Measurements from ENCODE around the gene MYH11. TPM values are rescaled to one million over a fixed set of nuclear protein-coding genes. Genes with fewer than 3 reads are reported as not detected.

The MYH11 gene
- total and polyA plus RNA-seq, 10 of the 15 experiments (the other 5 are each of a cell fraction or from before 2014, with no cell fraction given): 0.01 to 1.9 (median 0.13) TPM; not detected in 1

GRCh38 chr16:15751940-15752339 lies 104.9 kb downstream of the MYH11 start:
- FAIRE-seq (no peak), DNase-seq (ENCODE audit: low read depth, low spot score) (no peak), ATAC-seq (no peak)
- Histone ChIP-seq H3K27ac (ENCODE audit: control insufficient read depth, insufficient read depth) (no peak overlapping the region), H4K20me1 (ENCODE audit: control insufficient read depth, insufficient read depth) (no peaks in the 10 kb centered on the region), H2AFZ (ENCODE audit: control insufficient read depth, low read depth, low read length) (no peak overlapping the region), H3K9me3 (replicated peaks; ENCODE audit: control insufficient read depth, insufficient read depth, low read length) (no peaks in the 10 kb centered on the region), H3K4me2 (ENCODE audit: control insufficient read depth, insufficient read depth) (no peak overlapping the region), H3K9ac (ENCODE audit: control insufficient read depth, insufficient read depth, low read length) (no peak overlapping the region), H3K4me1 (ENCODE audit: control insufficient read depth, insufficient read depth, low read length) (no peaks in the 10 kb centered on the region), H3K36me3 (ENCODE audit: control insufficient read depth in 2 of 2, insufficient read depth in 2 of 2, low read length in 1 of 2) (no peaks in the 10 kb centered on the region), H3K4me3 (no peak overlapping the region), H3K27me3 (replicated peaks in 1 of 2; ENCODE audit: control insufficient read depth in 2 of 2, insufficient read depth in 2 of 2, low read length in 1 of 2) (no peaks in the 10 kb centered on the region), H3K79me2 (ENCODE audit: control insufficient read depth, insufficient read depth, low read length) (no peaks in the 10 kb centered on the region)
- intact Hi-C loops (cut with micrococcal nuclease; ENCODE audit: unreplicated experiment) (no loop called here), in situ Hi-C loops (cut with MboI) (no loop called here)
- ChIA-PET POLR2A (no interaction called here), RAD21 (ENCODE audit: unreplicated experiment) (no interaction called here), CTCF (interaction anchor here (0.6 kb wide), 1 partner anchor 390 kb away, joined by 3 read pairs; no protein-coding TSS in a partner anchor), SMC1A (ENCODE audit: uncharacterized antibody, unreplicated experiment) (interaction anchor here (0.6 to 1.5 kb wide), 2 partner anchors 13 to 244 kb away, joined by 3 to 8 read pairs; no protein-coding TSS in a partner anchor)
- BruUV-seq (replicated peaks): no TSS peak
- 47% methylated on average over 7 of the region's 7 CpGs for WGBS (ENCODE audit: insufficient coverage, insufficient replicate concordance, low lambda C conversion rate, missing lambda C conversion rate)
- TF ChIP-seq, protein P1, sequence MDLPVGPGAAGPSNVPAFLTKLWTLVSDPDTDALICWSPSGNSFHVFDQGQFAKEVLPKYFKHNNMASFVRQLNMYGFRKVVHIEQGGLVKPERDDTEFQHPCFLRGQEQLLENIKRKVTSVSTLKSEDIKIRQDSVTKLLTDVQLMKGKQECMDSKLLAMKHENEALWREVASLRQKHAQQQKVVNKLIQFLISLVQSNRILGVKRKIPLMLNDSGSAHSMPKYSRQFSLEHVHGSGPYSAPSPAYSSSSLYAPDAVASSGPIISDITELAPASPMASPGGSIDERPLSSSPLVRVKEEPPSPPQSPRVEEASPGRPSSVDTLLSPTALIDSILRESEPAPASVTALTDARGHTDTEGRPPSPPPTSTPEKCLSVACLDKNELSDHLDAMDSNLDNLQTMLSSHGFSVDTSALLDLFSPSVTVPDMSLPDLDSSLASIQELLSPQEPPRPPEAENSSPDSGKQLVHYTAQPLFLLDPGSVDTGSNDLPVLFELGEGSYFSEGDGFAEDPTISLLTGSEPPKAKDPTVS (IDR thresholded peaks at IDR 0.05; ENCODE audit: low read depth, low read length): no peak
- no peak for TF ChIP-seq SRF (IDR thresholded peaks at IDR 0.05; ENCODE audit: low read depth in 2 of 2, low read length in 2 of 2)
- TF ChIP-seq CHD2 (IDR thresholded peaks at IDR 0.05; ENCODE audit: borderline replicate concordance, low read depth, low read length): no peak
- no peak for TF ChIP-seq POLR2AphosphoS2 (IDR thresholded peaks at IDR 0.05; ENCODE audit: low read depth, low read length)
- TF ChIP-seq ZNF622 (IDR thresholded peaks at IDR 0.05): no peak
- TF ChIP-seq RCOR1 (conservative IDR thresholded peaks at IDR 0.05; ENCODE audit: low read depth, low read length): no peak
- no peak for TF ChIP-seq TAF1 (IDR thresholded peaks at IDR 0.05; ENCODE audit: borderline replicate concordance, low read depth, low read length)
- no peak for TF ChIP-seq IRF3 (IDR thresholded peaks at IDR 0.05)
- no peak for TF ChIP-seq FOS (IDR thresholded peaks at IDR 0.05; ENCODE audit: borderline replicate concordance, extremely low read depth, insufficient read length)
- no peak for TF ChIP-seq NFYB (IDR thresholded peaks at IDR 0.05; ENCODE audit: insufficient read depth, low read depth, low read length)
- no peak for TF ChIP-seq POU2F2 (IDR thresholded peaks at IDR 0.05; ENCODE audit: borderline replicate concordance, low read depth, low read length)
- TF ChIP-seq BMI1 (IDR thresholded peaks at IDR 0.05; ENCODE audit: borderline replicate concordance): no peak
- no peak for TF ChIP-seq NFXL1 (IDR thresholded peaks at IDR 0.05; ENCODE audit: borderline replicate concordance)
- TF ChIP-seq, protein P2, sequence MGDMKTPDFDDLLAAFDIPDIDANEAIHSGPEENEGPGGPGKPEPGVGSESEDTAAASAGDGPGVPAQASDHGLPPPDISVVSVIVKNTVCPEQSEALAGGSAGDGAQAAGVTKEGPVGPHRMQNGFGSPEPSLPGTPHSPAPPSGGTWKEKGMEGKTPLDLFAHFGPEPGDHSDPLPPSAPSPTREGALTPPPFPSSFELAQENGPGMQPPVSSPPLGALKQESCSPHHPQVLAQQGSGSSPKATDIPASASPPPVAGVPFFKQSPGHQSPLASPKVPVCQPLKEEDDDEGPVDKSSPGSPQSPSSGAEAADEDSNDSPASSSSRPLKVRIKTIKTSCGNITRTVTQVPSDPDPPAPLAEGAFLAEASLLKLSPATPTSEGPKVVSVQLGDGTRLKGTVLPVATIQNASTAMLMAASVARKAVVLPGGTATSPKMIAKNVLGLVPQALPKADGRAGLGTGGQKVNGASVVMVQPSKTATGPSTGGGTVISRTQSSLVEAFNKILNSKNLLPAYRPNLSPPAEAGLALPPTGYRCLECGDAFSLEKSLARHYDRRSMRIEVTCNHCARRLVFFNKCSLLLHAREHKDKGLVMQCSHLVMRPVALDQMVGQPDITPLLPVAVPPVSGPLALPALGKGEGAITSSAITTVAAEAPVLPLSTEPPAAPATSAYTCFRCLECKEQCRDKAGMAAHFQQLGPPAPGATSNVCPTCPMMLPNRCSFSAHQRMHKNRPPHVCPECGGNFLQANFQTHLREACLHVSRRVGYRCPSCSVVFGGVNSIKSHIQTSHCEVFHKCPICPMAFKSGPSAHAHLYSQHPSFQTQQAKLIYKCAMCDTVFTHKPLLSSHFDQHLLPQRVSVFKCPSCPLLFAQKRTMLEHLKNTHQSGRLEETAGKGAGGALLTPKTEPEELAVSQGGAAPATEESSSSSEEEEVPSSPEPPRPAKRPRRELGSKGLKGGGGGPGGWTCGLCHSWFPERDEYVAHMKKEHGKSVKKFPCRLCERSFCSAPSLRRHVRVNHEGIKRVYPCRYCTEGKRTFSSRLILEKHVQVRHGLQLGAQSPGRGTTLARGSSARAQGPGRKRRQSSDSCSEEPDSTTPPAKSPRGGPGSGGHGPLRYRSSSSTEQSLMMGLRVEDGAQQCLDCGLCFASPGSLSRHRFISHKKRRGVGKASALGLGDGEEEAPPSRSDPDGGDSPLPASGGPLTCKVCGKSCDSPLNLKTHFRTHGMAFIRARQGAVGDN (IDR thresholded peaks at IDR 0.05): no peak
- no peak for TF ChIP-seq LARP7 (IDR thresholded peaks at IDR 0.05)
- no peak for TF ChIP-seq CBX5 (IDR thresholded peaks at IDR 0.05; ENCODE audit: low read depth)
- no peak for TF ChIP-seq TBL1XR1 (IDR thresholded peaks at IDR 0.05; ENCODE audit: low read depth, low read length)
- TF ChIP-seq MTA3 (IDR thresholded peaks at IDR 0.05; ENCODE audit: borderline replicate concordance, low read length): no peak
